Astrocyte (in vitro differentiated cells and primary cell): ENCODE measurements around the gene CD58. TPM values are rescaled to one million over a fixed set of nuclear protein-coding genes. Genes with fewer than 3 reads are reported as not detected.

Experiments
- DNase-seq: peaks from one replicate; pipeline ENCODE4 v3.0.0-alpha.2; 2010; ENCODE audit warnings: low read depth
- FAIRE-seq: peaks from 2 replicates; lab custom pipeline; 2011; peaks lifted over from hg19 to GRCh38; lab: Jason Lieb, UNC
- H2AFZ ChIP-seq: 2 replicates; pipeline ENCODE4 v1.6.0; 2012; ENCODE audit warnings: low read depth, low read length, inconsistent platforms
- H3K27ac ChIP-seq: 2 replicates; pipeline ENCODE4 v1.5.1; 2011; ENCODE audit warnings: low read depth, low read length, inconsistent platforms
- H3K27me3 ChIP-seq: 2 replicates; pipeline ENCODE4 v1.6.0; 2011; ENCODE audit warnings: low read length, inconsistent platforms; ENCODE audit not compliant: insufficient read depth
- H3K36me3 ChIP-seq: 2 replicates; pipeline ENCODE4 v1.5.1; 2011; ENCODE audit warnings: low read length, inconsistent platforms; ENCODE audit not compliant: insufficient read depth
- H3K4me1 ChIP-seq: 2 replicates; pipeline ENCODE4 v1.5.1; 2011; ENCODE audit warnings: low read length, inconsistent platforms; ENCODE audit not compliant: insufficient read depth
- H3K4me2 ChIP-seq: 2 replicates; pipeline ENCODE4 v1.6.0; 2012; ENCODE audit warnings: low read length, inconsistent platforms
- H3K4me3 ChIP-seq: 2 replicates; pipeline ENCODE4 v1.5.1; 2011; ENCODE audit warnings: low read depth, mild to moderate bottlenecking, low read length, inconsistent platforms; ENCODE audit not compliant: insufficient read depth
- H3K79me2 ChIP-seq: 2 replicates; pipeline ENCODE4 v1.6.0; 2012; ENCODE audit warnings: mild to moderate bottlenecking, low read length, inconsistent platforms; ENCODE audit not compliant: insufficient read depth
- H3K9ac ChIP-seq: 2 replicates; pipeline ENCODE4 v1.6.0; 2012; ENCODE audit warnings: mild to moderate bottlenecking, low read length, inconsistent platforms
- H3K9me3 ChIP-seq: 2 replicates; pipeline ENCODE4 v1.5.1; 2012; ENCODE audit warnings: low read depth, mild to moderate bottlenecking, low read length, inconsistent platforms; ENCODE audit not compliant: insufficient read depth
- H4K20me1 ChIP-seq: 2 replicates; pipeline ENCODE4 v1.6.0; 2012; ENCODE audit warnings: low read length, inconsistent platforms; ENCODE audit not compliant: insufficient read depth
- H3K27ac Mint-ChIP-seq: one replicate; pipeline ENCODE4 v1.8.0; 2021; ENCODE audit warnings: mild to moderate bottlenecking, mixed read lengths; ENCODE audit not compliant: unreplicated experiment
- H3K27me3 Mint-ChIP-seq: one replicate; pipeline ENCODE4 v1.8.0; 2021; ENCODE audit warnings: low read depth, mixed read lengths; ENCODE audit not compliant: unreplicated experiment
- H3K36me3 Mint-ChIP-seq: one replicate; pipeline ENCODE4 v1.8.0; 2021; ENCODE audit warnings: low read depth, mixed read lengths; ENCODE audit not compliant: unreplicated experiment
- H3K4me1 Mint-ChIP-seq: one replicate; pipeline ENCODE4 v1.8.0; 2021; ENCODE audit warnings: low read depth, mixed read lengths; ENCODE audit not compliant: unreplicated experiment
- H3K4me3 Mint-ChIP-seq: one replicate; pipeline ENCODE4 v1.8.0; 2021; ENCODE audit warnings: mild to moderate bottlenecking, moderate library complexity, mixed read lengths; ENCODE audit not compliant: unreplicated experiment
- H3K9me3 Mint-ChIP-seq: one replicate; pipeline ENCODE4 v1.8.0; 2021; ENCODE audit warnings: mild to moderate bottlenecking, mixed read lengths; ENCODE audit not compliant: unreplicated experiment
- EZH2 ChIP-seq: IDR thresholded peaks from 2 replicates; pipeline ENCODE4 v1.6.1; 2012; ENCODE audit warnings: mild to moderate bottlenecking, low read length, inconsistent platforms; ENCODE audit not compliant: insufficient read depth
- total RNA-seq: library from RNA; stranded (reverse); gene quantifications from 2 replicates; pipeline ENCODE4 v1.2.1, GENCODE V29; 2021
- TF ChIP-seq, protein P1 (sequence below): IDR thresholded peaks from 2 replicates; pipeline ENCODE4 v1.5.1; 2011; ENCODE audit warnings: low read depth, mild to moderate bottlenecking, inconsistent platforms, low read length, moderate library complexity; ENCODE audit not compliant: insufficient read depth

The CD58 gene
- total RNA-seq, 1 donor from 2014 or later = 13.0 TPM

GRCh38 chr1:116510361-116510760 lies 60.5 kb downstream of the CD58 start:
- no peak overlapping the region for H3K27ac ChIP-seq
- no peaks in the 10 kb centered on the region for H3K9me3 ChIP-seq
- Mint-ChIP-seq H3K27me3 (no peaks in the 10 kb centered on the region), H3K4me3 (no peak overlapping the region), H3K36me3 (peaks cover 10% of the 10 kb centered on the region), H3K9me3 (peaks cover 5% of the 10 kb centered on the region), H3K4me1 (peaks cover 22% of the 10 kb centered on the region), H3K27ac (no peak overlapping the region)
- H3K79me2 ChIP-seq = no peaks in the 10 kb centered on the region
- DNase-seq (no peak), FAIRE-seq (no peak)
- H3K36me3 ChIP-seq = no peaks in the 10 kb centered on the region
- no peak overlapping the region for H3K9ac ChIP-seq
- peaks cover 22% of the 10 kb centered on the region for H3K4me1 ChIP-seq
- no peak overlapping the region for H3K4me3 ChIP-seq
- no peaks in the 10 kb centered on the region for H4K20me1 ChIP-seq
- TF ChIP-seq, protein P1, sequence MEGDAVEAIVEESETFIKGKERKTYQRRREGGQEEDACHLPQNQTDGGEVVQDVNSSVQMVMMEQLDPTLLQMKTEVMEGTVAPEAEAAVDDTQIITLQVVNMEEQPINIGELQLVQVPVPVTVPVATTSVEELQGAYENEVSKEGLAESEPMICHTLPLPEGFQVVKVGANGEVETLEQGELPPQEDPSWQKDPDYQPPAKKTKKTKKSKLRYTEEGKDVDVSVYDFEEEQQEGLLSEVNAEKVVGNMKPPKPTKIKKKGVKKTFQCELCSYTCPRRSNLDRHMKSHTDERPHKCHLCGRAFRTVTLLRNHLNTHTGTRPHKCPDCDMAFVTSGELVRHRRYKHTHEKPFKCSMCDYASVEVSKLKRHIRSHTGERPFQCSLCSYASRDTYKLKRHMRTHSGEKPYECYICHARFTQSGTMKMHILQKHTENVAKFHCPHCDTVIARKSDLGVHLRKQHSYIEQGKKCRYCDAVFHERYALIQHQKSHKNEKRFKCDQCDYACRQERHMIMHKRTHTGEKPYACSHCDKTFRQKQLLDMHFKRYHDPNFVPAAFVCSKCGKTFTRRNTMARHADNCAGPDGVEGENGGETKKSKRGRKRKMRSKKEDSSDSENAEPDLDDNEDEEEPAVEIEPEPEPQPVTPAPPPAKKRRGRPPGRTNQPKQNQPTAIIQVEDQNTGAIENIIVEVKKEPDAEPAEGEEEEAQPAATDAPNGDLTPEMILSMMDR = no peak
- TF ChIP-seq EZH2 = no peak
- no peak overlapping the region for H3K4me2 ChIP-seq
- no peaks in the 10 kb centered on the region for H3K27me3 ChIP-seq
- H2AFZ ChIP-seq = no peak overlapping the region

GRCh38 chr1:116508984-116509980 lies 61.5 kb downstream of the CD58 start:
- no peak for TF ChIP-seq EZH2
- TF ChIP-seq, protein P1 = no peak

More at GRCh38 chr1:116508984-116509980, 61.5 kb downstream of the CD58 start:
- Mint-ChIP-seq H3K27me3 (no peaks in the 10 kb centered on the region), H3K4me3 (no peak overlapping the region), H3K27ac (peak overlapping the region; percentile 70), H3K4me1 (peaks cover 26% of the 10 kb centered on the region), H3K9me3 (peaks cover 5% of the 10 kb centered on the region), H3K36me3 (peaks cover 10% of the 10 kb centered on the region)
- peak overlapping the region; percentile 26 for H3K4me3 ChIP-seq
- no peak for FAIRE-seq
- peak overlapping the region; percentile 48 for H2AFZ ChIP-seq
- peak overlapping the region; percentile 91 for H3K27ac ChIP-seq
- no peaks in the 10 kb centered on the region for H4K20me1 ChIP-seq
- H3K79me2 ChIP-seq = no peaks in the 10 kb centered on the region
- peak overlapping the region; percentile 76 for H3K4me2 ChIP-seq
- no peaks in the 10 kb centered on the region for H3K36me3 ChIP-seq
- peaks cover 26% of the 10 kb centered on the region for H3K4me1 ChIP-seq
- H3K27me3 ChIP-seq = no peaks in the 10 kb centered on the region
- peak; percentile 89 for DNase-seq
- H3K9ac ChIP-seq = peak overlapping the region; percentile 64
- H3K9me3 ChIP-seq = no peaks in the 10 kb centered on the region
